EH (cell line): ENCODE data around the gene PSMD2.

Experiments
- DNase-seq: peaks from one replicate; pipeline ENCODE4 v3.0.0-alpha.2; 2015; ENCODE audit warnings: low read depth

The PSMD2 gene

DNA sequence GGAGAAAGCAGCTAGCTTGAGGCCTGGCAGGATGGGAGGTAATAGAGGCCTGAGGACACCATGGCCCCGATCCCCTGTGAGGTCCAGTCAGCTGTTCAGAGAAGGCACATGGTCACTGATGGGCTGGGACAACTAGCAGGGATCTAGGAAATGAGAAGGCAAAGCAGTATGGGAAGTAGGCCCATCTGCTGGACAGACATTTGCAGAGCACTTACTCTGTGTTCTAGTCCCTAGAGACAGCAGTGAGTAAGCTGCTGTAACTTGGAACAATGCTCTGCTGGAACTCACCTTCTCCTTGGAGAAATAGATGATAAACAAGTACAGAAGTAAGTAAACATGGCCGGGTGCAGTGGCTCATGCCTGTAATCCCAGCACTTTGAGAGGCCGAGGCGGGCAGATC, 16.1 kb upstream of the PSMD2 start:
- DNase-seq = no peak

DNA sequence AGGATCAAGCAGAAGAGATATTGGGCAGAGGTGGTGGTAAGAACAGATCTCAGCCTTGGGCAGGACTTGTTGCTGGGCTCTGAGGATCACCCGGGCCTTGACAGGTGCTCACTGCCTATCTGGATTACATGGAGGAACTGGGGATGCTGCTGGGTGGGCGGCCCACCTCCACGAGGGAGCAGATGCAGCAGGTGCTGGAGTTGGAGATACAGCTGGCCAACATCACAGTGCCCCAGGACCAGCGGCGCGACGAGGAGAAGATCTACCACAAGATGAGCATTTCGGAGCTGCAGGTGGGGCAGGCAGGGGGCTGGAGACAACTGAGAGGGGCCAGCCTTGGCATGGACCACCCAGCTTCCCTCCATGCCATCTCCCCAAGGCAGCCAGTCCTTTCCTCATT, 15.4 kb upstream of the PSMD2 start:
- DNase-seq = no peak

DNA sequence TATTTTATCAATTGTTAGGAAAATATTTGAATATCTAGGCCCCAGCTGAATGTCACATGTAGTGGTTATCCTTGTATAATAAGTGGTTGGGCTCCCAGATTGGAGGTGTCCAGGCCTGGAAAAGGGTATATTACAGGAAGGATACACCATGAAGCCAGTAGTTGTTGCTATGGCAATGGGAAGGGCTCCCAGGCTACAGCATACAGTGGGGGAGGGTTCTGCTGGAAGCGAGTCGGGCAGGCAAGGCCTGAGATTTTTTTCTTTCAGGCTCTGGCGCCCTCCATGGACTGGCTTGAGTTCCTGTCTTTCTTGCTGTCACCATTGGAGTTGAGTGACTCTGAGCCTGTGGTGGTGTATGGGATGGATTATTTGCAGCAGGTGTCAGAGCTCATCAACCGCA, 14.3 kb upstream of the PSMD2 start:
- peak; percentile 85 for DNase-seq

DNA sequence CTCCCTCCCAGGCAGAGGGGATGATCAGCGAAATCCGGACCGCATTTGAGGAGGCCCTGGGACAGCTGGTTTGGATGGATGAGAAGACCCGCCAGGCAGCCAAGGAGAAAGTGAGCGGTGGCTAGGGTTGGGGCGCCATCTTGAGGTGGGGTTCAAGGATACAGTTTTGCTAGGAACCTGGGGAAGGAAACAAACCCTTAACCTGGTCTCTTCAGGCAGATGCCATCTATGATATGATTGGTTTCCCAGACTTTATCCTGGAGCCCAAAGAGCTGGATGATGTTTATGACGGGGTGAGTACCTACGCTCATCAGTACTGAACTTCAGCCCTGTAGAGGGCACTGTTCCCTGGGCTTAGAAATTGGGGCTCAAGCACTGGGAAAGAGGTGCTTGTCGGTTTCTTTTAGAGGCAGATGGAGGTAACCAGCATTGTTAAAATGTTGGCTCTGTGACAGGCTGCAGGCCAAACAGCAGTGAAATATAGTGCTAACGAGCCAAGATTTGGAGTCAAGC, 9.6 kb upstream of the PSMD2 start:
- peak; percentile 62 for DNase-seq

DNA sequence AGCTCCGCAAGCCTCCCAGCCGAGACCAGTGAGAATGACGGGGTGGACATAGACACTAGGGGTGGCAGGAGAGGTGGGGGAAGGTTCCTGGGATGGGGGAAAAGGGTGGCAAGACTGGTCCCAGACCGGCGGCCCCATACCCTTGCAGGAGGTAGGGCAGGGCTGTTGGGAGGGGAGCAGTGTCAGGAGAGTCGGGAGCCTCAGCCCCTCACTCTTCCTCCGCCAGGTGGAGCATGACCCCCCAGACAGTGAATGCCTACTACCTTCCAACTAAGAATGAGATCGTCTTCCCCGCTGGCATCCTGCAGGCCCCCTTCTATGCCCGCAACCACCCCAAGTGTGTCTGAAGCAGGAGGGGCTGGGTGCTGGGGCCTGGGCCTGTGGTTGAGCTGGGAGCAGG, 8.7 kb upstream of the PSMD2 start:
- no peak for DNase-seq

DNA sequence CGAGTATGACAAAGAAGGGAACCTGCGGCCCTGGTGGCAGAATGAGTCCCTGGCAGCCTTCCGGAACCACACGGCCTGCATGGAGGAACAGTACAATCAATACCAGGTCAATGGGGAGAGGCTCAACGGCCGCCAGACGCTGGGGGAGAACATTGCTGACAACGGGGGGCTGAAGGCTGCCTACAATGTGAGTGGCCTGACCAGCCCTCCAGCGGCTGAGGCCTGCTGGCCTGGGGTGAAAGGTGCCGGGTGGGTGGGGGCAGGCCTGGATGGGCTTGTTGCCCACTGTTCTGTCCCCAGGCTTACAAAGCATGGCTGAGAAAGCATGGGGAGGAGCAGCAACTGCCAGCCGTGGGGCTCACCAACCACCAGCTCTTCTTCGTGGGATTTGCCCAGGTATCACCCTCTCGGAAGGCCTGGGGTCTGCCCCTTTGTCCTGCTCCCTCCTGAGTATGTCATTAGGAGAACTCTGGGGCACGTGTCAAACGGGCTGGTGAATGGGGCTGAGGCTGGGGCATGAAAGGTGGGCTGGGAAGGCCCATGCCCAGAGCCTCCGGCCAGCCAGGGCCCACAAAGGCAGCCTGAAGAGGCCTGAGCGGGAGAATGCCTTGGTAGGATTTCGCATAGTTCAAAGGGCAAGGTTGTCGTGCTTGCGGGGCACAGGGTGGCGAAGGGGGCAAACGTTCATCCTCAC, 7.8 kb upstream of the PSMD2 start:
- DNase-seq = no peak

DNA sequence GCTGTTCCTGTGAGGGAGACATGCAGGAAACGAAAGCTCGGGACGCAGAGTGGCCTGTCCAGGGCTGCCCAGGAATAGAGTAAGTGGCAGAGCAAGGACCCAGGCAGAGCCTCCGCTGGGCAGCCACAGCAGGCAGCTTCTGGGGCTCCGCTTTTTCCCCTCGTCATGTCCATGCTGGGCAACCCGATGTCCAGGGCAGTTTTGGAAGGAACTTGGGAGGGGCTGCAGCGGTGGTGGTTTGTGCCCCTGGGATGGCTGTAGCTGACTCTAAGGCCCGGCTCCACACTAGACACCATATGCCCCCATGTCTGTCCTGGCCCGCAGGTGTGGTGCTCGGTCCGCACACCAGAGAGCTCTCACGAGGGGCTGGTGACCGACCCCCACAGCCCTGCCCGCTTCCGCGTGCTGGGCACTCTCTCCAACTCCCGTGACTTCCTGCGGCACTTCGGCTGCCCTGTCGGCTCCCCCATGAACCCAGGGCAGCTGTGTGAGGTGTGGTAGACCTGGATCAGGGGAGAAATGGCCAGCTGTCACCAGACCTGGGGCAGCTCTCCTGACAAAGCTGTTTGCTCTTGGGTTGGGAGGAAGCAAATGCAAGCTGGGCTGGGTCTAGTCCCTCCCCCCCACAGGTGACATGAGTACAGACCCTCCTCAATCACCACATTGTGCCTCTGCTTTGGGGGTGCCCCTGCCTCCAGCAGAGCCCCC, 7.1 kb upstream of the PSMD2 start:
- no peak for DNase-seq

DNA sequence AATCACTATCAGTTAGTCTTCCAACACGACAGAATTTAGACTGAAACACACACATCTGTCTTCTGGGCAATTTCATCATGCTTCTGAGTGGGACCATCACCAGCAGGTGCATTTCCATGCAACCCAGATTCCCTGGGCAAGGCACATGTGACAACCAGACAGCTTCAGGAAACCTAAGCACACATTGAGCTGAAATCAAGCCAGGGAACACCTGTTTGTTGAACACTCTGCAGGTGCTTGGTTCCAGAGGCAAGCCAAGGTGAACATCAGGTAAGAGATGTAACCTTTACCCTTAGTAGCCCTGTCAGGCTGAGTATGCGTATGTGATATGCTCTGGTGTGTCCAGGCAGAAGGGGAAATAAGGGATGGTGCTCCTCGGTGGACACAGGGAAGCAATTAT, 3.3 kb upstream of the PSMD2 start:
- no peak for DNase-seq

DNA sequence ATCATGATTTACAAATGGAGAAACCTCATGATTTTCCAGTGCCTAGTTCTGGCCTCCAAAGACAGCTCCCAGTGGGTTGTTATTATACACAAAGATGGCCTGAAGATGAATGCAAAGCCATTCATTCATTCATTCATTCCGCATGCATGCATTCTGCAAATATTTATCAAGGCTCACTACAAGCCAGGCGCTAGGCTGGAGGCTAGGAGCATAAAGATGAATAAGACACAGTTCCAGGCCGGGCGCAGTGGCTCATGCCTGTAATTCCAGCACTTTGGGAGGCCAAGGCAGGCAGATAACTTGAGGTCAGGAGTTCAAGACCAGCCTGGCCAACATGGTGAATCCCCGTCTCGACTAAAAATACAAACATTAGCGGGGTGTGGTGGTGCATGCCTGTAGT, 2.4 kb upstream of the PSMD2 start:
- no peak for DNase-seq

DNA sequence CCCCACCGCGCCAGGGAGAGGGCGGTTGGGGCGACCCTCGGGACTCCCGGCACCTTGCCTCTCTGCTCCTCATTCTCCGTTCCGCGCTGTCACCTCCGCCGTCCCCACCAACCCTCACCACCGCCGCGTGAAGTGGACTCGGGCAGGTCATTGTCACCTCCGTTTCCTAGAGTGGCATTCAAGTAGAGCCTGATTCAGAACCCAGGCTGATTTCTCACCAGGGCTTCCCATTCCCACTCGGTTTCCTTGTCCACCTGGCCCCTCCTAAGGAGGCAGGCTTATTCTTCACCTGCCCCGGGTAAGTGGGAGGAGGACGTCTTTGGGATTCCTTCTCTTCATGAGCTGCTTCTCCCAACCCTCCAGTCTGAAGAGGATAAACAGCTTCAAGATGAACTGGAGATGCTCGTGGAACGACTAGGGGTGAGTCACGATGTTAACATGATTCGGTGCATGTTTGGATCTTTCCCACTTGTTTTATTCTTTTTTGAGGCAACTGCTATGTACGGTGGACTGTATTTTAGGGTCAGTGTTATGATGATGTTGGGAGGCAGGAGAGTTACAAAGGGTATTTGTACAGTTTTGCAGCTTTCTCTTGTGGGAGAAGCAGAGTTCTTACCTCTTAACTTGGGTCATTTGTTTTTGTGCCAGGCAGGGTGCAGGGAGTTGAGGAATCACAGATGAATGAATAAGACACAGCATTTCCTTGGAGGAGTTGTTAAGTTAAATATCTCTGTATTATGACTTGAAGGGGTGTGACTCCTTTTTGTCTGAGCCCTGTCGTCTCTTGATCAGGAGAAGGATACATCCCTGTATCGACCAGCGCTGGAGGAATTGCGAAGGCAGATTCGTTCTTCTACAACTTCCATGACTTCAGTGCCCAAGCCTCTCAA, 692 bp downstream of the PSMD2 start:
- DNase-seq = peak; percentile 71

DNA sequence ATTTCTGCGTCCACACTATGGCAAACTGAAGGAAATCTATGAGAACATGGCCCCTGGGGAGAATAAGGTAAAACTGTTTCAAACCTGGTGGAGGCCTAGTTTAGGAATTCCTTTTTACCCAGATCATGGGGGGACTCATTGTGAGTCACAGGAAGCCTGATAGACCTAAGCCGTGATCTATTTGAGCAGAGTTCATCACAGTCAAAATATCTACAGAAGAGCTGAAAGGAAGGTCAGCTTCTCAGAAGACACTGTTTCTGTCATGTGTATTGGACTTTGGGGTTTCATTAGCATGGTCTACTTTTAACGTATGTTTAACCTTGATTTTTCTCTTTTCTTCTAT, 1.3 kb downstream of the PSMD2 start:
- peak; percentile 66 for DNase-seq

DNA sequence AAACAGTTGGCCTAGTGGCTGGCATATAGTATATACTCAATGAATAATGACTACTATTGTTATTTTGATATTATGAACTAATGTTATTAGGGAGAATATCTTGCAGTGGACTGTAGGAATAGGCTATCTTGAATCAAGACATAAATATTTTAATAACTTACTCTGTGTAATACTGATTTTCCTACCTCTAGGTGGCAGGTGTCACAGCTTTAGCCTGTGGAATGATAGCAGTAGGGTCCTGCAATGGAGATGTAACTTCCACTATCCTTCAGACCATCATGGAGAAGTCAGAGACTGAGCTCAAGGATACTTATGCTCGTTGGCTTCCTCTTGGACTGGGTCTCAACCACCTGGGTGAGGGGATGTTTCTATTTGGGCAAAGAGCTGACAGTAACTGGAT, 6.5 kb downstream of the PSMD2 start:
- peak; percentile 37 for DNase-seq

DNA sequence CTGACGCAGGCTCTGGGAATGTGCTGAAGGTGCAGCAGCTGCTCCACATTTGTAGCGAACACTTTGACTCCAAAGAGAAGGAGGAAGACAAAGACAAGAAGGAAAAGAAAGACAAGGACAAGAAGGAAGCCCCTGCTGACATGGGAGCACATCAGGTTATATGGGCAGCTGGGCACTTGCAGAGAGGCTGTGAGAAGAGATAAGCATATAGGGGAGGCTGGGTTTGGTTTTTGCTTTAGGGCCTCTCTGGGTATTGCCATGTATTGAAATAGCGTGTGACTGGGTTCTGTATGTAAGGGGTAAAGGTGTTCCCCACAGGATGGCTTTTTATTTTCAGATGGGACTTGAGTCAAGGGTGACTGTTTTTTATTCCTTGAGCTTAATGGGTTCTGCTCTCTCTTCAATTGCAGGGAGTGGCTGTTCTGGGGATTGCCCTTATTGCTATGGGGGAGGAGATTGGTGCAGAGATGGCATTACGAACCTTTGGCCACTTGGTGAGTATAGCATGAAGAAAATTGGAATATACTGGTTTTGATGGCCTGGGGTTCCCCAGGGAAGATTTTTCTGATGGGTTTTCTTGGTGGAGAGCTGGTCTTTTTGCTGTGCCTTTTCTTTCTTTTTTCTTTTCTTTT, 7.4 kb downstream of the PSMD2 start:
- DNase-seq = no peak

DNA sequence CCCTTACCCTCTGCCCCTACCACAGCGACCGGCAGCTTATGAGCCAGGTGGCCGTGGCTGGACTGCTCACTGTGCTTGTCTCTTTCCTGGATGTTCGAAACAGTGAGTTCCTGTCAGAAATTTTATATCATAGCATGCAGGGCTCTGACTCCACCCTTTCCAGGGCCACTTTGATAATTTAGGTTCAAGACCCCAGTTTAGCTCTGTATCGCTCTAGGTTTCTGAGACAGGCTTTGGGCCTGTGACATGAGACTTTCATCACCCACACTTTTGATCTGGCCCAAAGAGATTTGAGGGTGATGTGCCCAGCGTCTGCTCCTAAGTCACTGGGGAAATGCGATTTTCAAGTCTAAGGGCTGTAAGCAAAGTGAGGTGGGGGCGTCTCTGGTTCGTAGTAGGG, 8.9 kb downstream of the PSMD2 start:
- no peak for DNase-seq

DNA sequence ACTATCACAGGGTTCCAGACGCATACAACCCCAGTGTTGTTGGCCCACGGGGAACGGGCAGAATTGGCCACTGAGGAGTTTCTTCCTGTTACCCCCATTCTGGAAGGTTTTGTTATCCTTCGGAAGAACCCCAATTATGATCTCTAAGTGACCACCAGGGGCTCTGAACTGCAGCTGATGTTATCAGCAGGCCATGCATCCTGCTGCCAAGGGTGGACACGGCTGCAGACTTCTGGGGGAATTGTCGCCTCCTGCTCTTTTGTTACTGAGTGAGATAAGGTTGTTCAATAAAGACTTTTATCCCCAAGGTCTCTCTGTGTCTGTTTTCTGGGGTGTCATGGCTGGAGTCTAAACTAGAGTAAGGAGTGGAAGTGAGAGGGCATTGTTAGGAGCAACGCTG, 9.7 kb downstream of the PSMD2 start:
- no peak for DNase-seq

DNA sequence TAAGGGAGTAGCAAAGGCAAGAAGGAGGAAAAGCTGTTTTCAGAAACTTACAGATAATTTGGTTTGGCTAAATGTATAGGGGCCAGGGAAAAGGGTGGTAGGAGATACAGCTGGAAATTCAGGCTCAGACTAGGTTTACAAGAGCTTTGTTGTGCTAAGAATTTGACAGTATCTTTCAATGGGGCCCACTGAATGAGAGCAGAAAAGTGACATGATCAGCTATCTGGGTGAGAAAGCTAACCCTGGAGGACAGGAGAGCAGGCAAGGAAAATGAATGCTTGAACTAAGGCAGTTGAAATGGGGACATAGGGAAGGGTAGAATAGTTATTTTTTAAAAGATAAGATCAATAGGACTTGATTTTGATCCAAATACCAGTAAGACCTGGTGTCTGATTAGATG, 12.6 kb downstream of the PSMD2 start:
- no peak for DNase-seq

DNA sequence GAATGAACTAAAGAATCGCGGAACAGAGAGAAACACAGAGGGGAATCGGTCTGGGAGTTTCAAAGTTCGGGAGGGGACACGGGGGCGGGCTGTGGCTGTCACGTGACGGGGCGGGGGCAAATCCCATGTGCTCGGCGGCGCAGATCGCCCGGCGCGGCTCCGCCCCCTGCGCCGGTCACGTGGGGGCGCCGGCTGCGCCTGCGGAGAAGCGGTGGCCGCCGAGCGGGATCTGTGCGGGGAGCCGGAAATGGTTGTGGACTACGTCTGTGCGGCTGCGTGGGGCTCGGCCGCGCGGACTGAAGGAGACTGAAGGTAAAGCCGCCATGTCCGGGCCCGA, 15.3 kb downstream of the PSMD2 start, which contains the start of gene EIF4G1:
EIF4G1 (plus strand) TSS at position 244 of the 337 bp plus-strand sequence. CDS start 1,191 bp downstream, outside the sequence.
- DNase-seq = peak; percentile 95

DNA sequence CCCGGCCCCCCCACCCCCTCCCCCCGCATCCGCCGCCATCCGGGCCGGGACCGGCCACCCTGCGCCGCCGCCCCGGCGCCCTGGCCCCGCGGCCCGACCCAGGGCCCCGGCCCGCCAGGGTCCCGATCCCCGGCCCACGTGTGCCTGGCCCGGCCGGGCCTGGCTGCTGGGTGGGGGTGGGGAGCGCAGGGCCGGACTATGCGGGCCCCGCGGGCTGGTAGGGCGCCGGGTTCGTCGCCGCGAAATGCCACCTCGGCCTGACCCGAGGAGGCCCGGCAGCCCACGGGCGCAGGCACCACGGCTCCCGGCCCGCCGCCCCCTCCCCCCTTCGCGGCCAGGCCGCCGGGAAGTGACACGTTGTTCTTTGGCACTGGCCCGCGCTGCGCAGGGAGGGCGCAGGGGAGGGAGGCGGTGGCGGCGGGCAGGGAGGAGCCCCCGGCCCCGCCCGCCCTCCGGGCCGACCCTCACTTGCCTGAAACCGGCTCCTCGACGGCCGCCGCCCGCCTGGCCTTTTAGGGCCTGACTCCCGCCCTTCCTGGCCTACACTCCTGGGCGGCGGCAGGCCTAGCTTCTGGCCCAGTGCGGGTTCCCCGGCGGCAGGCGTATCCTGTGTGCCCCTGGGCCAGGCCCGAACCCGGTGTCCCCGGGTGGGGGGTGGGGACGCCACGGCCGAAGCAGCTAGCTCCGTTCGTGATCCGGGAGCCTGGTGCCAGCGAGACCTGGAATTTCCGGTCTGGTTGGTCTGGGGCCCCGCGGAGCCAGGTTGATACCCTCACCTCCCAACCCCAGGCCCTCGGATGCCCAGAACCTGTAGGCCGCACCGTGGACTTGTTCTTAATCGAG, 15.9 kb downstream of the PSMD2 start:
- DNase-seq = peak; percentile 86

DNA sequence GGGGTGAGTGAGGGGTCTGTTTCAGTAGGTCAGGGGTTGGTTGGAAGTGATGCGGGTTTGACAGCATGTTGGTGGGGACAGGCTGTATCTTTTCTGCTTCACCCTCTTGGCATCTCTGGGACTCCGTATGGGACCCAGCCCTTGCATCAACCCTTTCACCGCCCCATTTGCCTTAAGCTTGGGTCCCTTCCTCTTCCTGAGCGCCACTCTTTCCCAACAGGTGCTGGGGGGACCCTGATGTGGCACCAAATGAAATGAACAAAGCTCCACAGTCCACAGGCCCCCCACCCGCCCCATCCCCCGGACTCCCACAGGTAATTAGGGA, 16.5 kb downstream of the PSMD2 start:
- DNase-seq = peak; percentile 33

DNA sequence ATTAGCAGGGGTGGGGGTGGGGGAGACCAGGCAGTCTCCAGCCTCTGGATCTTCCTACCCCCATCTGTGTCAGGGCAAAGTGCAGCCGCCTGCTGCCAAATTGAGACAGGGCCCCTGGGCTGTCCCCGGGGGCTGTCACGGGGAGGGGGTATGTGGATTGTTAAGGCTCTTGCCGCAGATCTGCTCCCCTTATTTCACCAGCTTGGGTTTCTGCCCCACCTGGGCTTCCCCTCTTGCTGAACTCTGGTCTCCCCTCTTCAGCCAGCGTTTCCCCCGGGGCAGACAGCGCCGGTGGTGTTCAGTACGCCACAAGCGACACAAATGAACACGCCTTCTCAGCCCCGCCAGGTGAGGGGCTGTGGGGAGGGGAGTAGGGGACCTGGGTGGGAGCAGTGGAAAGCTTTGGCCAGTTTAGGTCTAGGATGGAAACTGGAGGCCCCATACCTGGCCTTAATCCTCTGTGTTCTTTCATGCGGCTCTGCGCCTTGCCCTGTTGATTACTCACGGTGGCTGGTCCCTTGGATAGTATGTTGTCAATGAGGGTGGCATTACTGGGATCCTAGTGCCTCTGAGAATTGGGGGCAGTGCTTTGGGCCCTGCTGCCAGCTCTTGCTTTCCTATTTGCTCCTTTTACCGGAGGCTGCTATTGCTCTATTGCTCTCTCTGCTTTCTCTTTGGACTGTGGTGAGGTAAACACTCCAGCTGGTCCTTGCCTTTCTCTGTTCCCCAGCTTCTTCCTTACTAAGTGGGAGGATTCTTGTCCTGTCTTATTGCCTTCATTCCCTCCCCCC, 17.0 kb downstream of the PSMD2 start:
- peak; percentile 37 for DNase-seq

DNA sequence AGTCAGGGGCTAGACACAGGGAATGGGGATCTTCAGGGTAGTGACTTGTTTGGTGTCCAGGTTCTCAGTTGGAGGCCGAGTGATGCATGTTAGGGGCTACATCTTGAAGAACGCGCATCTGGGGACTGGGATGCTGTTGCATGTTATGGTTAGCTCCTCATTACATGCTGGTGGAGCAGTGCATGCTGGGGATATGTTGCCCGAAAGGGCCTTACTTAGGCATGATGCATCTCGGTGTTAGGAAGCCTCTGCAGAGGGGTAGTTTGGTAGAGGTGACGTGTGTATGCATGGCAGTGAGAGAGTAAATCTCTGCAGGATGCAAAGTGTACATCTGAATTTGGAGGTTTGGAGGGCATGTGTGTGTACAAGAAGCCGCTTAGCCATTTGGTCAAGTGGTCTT, 17.8 kb downstream of the PSMD2 start:
- no peak for DNase-seq
